Smooth muscle cell (in vitro differentiated cells): ENCODE measurements around the gene COX20. TPM values are rescaled to one million over a fixed set of nuclear protein-coding genes. Genes with fewer than 3 reads are reported as not detected.

ENCODE experiments used
- DNase-seq: peaks from one replicate; lab custom pipeline; 2025; ENCODE audit not compliant: unreplicated experiment; lab: John Stamatoyannopoulos, UW
- H2AFZ ChIP-seq: fragments of 200-600 bp; sonication (generic); 2 replicates; pipeline ENCODE4 v1.6.0; 2016; ENCODE audit warnings: antibody characterized with exemption, low read depth, mild to moderate bottlenecking
- H3F3A ChIP-seq: fragments of 200-600 bp; sonication (generic); 2 replicates; pipeline ENCODE4 v1.6.0; 2017; ENCODE audit warnings: antibody characterized with exemption, low read depth
- H3K27ac ChIP-seq: fragments of 200-600 bp; sonication (generic); 2 replicates; pipeline ENCODE4 v1.5.1; 2016; ENCODE audit warnings: low read depth, mild to moderate bottlenecking
- H3K27me3 ChIP-seq: fragments of 200-600 bp; sonication (generic); 2 replicates; pipeline ENCODE4 v1.6.1; 2016; ENCODE audit warnings: low read depth, mild to moderate bottlenecking
- H3K36me3 ChIP-seq: fragments of 200-600 bp; sonication (generic); 2 replicates; pipeline ENCODE4 v1.5.1; 2016; ENCODE audit warnings: low read depth
- H3K4me1 ChIP-seq: fragments of 200-600 bp; sonication (generic); 2 replicates; pipeline ENCODE4 v1.5.1; 2016; ENCODE audit warnings: low read depth
- H3K4me2 ChIP-seq: fragments of 200-600 bp; sonication (generic); 2 replicates; pipeline ENCODE4 v1.6.0; 2016; ENCODE audit warnings: mild to moderate bottlenecking
- H3K4me3 ChIP-seq: fragments of 200-600 bp; sonication (generic); 2 replicates; pipeline ENCODE4 v1.5.1; 2016; ENCODE audit warnings: mild to moderate bottlenecking
- H3K79me2 ChIP-seq: fragments of 200-600 bp; sonication (generic); 2 replicates; pipeline ENCODE4 v1.6.0; 2016; ENCODE audit warnings: low read depth, mild to moderate bottlenecking
- H3K9ac ChIP-seq: fragments of 200-600 bp; sonication (generic); 2 replicates; pipeline ENCODE4 v1.6.0; 2016; ENCODE audit warnings: low read depth
- H3K9me3 ChIP-seq: fragments of 200-600 bp; sonication (generic); replicated peaks from 2 replicates; pipeline ENCODE4 v1.5.1; 2016; ENCODE audit warnings: low read depth
- H4K20me1 ChIP-seq: fragments of 200-600 bp; sonication (generic); 2 replicates; pipeline ENCODE4 v1.6.0; 2016; ENCODE audit warnings: low read depth
- CTCF ChIP-seq: fragments of 200-600 bp; sonication (generic); IDR thresholded peaks from 2 replicates; pipeline ENCODE4 v1.5.1; 2017; ENCODE audit warnings: borderline replicate concordance, mild to moderate bottlenecking, antibody characterized with exemption; ENCODE audit not compliant: insufficient read depth, poor library complexity, severe bottlenecking
- WGBS: methylation state at CpG from one replicate; pipeline ENCODE4 v1.1.7; 2016; ENCODE audit warnings: low lambda C conversion rate; 5-methylcytosine and 5-hydroxymethylcytosine counted together
- polyA plus RNA-seq: library from polyadenylated mRNA; unstranded; fragments of >200 nt; fragmentation: Nextera tagmentation; extraction: Ambion mirVana; gene quantifications from 2 replicates; pipeline ENCODE4 v1.2.1, GENCODE V29; 2016
- total RNA-seq: library from RNA; depleted of rRNA; stranded (reverse); fragments of >200 nt; gene quantifications from 2 replicates; pipeline ENCODE4 v1.2.3, GENCODE V29; 2014

The COX20 gene
- total and polyA plus RNA-seq, 2 experiments from 2014 or later, result 11.1 to 37.2 TPM

- no peaks in the 10 kb centered on the region for H3K27me3 ChIP-seq
- no peak for TF ChIP-seq CTCF
- DNase-seq, result no peak
- H3K9me3 ChIP-seq, result no peaks in the 10 kb centered on the region
- H3K27ac ChIP-seq, result peak overlapping the region; percentile 99
- H3K4me3 ChIP-seq, result no peak overlapping the region
- H3K36me3 ChIP-seq, result no peaks in the 10 kb centered on the region
- peaks cover 21% of the 10 kb centered on the region for H3K4me1 ChIP-seq
- 82% methylated on average over 1 of the region's 1 CpG for WGBS
- H4K20me1 ChIP-seq, result peaks cover 15% of the 10 kb centered on the region
- H3F3A ChIP-seq, result peaks cover 15% of the 10 kb centered on the region
- peaks cover 26% of the 10 kb centered on the region for H3K79me2 ChIP-seq
- H3K9ac ChIP-seq, result no peak overlapping the region
- H3K4me2 ChIP-seq, result no peak overlapping the region
- peak overlapping the region; percentile 34 for H2AFZ ChIP-seq
These were observed 30.9 kb downstream of the COX20 start for GRCh38 chr1:244866355-244866754.

DNA sequence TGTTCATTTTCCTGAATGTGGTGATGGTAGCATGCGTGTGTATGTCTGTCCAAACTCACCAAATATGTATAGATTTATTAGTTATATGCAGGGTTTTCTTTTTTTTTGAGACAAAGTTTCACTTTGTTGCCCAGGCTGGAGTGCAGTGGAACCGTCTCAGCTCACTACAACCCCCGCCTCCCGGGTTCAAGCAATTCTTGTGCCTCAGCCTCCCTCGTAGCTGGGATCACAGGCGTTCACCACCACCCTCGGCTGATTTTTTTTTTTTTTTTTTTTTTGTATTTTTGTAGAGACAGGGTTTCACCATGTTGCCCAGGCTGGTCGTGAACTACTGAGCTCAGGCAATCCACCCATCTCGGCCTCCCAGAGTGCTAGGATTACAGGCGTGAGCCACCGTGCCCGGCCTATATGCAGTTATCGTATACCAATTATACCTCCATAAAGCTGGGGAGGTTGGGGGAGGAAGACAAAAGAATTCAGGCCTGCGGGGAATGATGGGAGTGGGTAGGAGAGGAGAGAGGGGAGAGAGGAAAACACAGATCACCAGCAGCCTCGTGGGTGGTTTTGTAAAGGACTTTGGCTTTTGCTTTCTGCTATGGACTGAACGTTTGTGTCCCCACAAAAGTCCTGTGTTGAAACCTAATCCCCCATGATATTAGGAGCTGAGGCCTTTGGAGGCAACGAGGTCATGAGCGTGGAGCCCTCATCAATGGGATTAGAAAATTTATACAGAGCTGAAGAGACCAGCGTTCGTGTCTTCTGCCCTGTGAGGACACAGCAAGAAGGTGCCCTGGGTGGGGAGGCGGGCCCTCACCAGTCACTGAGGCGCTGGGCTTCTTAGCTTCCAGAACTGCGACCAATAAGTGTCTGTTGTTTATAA lies 33.3 kb downstream of the COX20 start:
- Histone ChIP-seq H2AFZ (no peak overlapping the region), H3K9me3 (no peaks in the 10 kb centered on the region), H3K27ac (no peak overlapping the region), H3F3A (peaks cover 14% of the 10 kb centered on the region), H3K4me3 (no peak overlapping the region), H3K4me1 (peaks cover 15% of the 10 kb centered on the region), H3K79me2 (peaks cover 5% of the 10 kb centered on the region), H4K20me1 (no peaks in the 10 kb centered on the region), H3K4me2 (no peak overlapping the region), H3K36me3 (no peaks in the 10 kb centered on the region), H3K9ac (no peak overlapping the region), H3K27me3 (no peaks in the 10 kb centered on the region)
- DNase-seq, result no peak
- no peak for TF ChIP-seq CTCF
- 89% methylated on average over 23 of the region's 23 CpGs for WGBS

DNA sequence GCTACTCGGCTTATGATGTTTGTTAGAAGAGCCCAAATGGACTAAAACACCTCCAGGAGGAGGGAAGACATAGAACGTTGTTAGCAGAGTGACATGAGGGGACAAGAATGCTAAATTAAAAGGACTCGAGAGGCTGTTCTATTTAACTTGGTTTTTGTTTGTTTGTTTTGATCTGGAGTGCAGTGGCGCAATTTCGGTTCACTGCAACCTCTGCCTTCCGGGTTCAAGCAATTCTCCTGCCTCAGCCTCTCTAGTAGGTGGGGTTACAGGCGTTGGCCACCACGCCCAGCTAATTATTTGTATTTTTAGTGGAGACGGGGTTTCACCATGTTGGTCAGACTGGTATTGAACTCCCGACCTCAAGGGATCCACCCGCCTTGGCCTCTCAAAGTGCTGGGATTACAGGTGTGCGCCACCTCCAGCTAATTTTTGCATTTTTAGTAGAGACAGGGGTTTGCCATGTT lies 33.9 kb downstream of the COX20 start:
- Histone ChIP-seq H3K4me1 (peaks cover 15% of the 10 kb centered on the region), H4K20me1 (no peaks in the 10 kb centered on the region), H3F3A (peaks cover 14% of the 10 kb centered on the region), H3K27me3 (no peaks in the 10 kb centered on the region), H3K9me3 (no peaks in the 10 kb centered on the region), H3K36me3 (no peaks in the 10 kb centered on the region), H3K9ac (no peak overlapping the region), H3K4me3 (no peak overlapping the region), H3K27ac (no peak overlapping the region), H3K4me2 (no peak overlapping the region), H3K79me2 (no peaks in the 10 kb centered on the region), H2AFZ (no peak overlapping the region)
- 90% methylated on average over 12 of the region's 12 CpGs for WGBS
- no peak for TF ChIP-seq CTCF
- no peak for DNase-seq

DNA sequence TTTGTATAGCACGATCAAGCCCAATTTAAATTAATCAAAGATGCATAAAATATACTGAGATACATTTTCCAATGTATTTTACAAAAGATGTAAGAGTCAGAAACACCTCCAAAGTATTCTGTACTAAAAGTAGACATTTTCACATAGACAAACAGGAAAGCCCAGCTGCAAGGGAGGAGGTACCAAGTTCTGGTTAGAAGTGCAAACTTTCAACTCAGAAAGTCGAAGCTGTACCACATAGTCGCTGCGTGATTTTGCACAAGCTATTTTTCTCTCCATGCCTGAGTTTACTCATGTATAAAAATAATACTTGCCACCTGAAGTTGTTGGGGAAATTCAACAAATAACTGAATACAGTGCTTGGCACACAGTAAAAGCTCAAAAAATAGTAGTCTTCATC lies 34.5 kb downstream of the COX20 start:
- no peaks in the 10 kb centered on the region for H4K20me1 ChIP-seq
- H3K36me3 ChIP-seq, result no peaks in the 10 kb centered on the region
- H3K4me3 ChIP-seq, result no peak overlapping the region
- no peak overlapping the region for H3K4me2 ChIP-seq
- WGBS, result 97% methylated on average over 4 of the region's 4 CpGs
- peaks cover 20% of the 10 kb centered on the region for H3K4me1 ChIP-seq
- H3K79me2 ChIP-seq, result no peaks in the 10 kb centered on the region
- H3K27me3 ChIP-seq, result no peaks in the 10 kb centered on the region
- H2AFZ ChIP-seq, result no peak overlapping the region
- H3K9ac ChIP-seq, result no peak overlapping the region
- DNase-seq, result no peak
- H3F3A ChIP-seq, result peaks cover 14% of the 10 kb centered on the region
- H3K27ac ChIP-seq, result no peak overlapping the region
- no peak for TF ChIP-seq CTCF
- no peaks in the 10 kb centered on the region for H3K9me3 ChIP-seq
